Glutamatergic neuron (in vitro differentiated cells): ENCODE measurements around the gene MSL3. TPM values are rescaled to one million over a fixed set of nuclear protein-coding genes. Genes with fewer than 3 reads are reported as not detected.
A peak's percentile ranks its signal among the peaks of the same experiment; 100 is the strongest.

ENCODE experiments used
- DNase-seq: peaks from one replicate; pipeline ENCODE4 v3.0.0; 2022
- H3K27ac Mint-ChIP-seq: one replicate; pipeline ENCODE4 v1.8.0; 2020; ENCODE audit warnings: mild to moderate bottlenecking, mixed read lengths, inconsistent platforms; ENCODE audit not compliant: unreplicated experiment
- H3K27me3 Mint-ChIP-seq: one replicate; pipeline ENCODE4 v1.8.0; 2020; ENCODE audit warnings: mild to moderate bottlenecking, moderate library complexity, mixed read lengths, inconsistent platforms; ENCODE audit not compliant: unreplicated experiment
- H3K36me3 Mint-ChIP-seq: one replicate; pipeline ENCODE4 v1.8.0; 2020; ENCODE audit warnings: mild to moderate bottlenecking, mixed read lengths, inconsistent platforms; ENCODE audit not compliant: unreplicated experiment
- H3K4me1 Mint-ChIP-seq: one replicate; pipeline ENCODE4 v1.8.0; 2020; ENCODE audit warnings: mild to moderate bottlenecking, low read depth, mixed read lengths, inconsistent platforms; ENCODE audit not compliant: unreplicated experiment
- H3K4me3 Mint-ChIP-seq: one replicate; pipeline ENCODE4 v1.8.0; 2020; ENCODE audit warnings: mild to moderate bottlenecking, mixed read lengths, inconsistent platforms; ENCODE audit not compliant: unreplicated experiment
- H3K9me3 Mint-ChIP-seq: one replicate; pipeline ENCODE4 v1.8.0; 2020; ENCODE audit warnings: mild to moderate bottlenecking, moderate library complexity, mixed read lengths, inconsistent platforms; ENCODE audit not compliant: unreplicated experiment
- CTCF ChIP-seq: fragments of 200-600 bp; sonication (generic); IDR thresholded peaks from one replicate; pipeline ENCODE4 v1.5.0; 2021; ENCODE audit not compliant: partially characterized antibody, unreplicated experiment
- total RNA-seq: library from RNA; stranded (reverse); fragmentation: NEBNext Ultra II Directional; extraction: Animal tissue kit (Norgen Biotek cat#: 25700); gene quantifications from one replicate; pipeline ENCODE4 v1.2.1, GENCODE V29; 2021; ENCODE audit not compliant: unreplicated experiment

The MSL3 gene
- total RNA-seq, 1 donor from 2014 or later, result 25.5 TPM

GRCh38 chrX:11765449-11765848 lies 7.4 kb downstream of the MSL3 start:
- Mint-ChIP-seq H3K4me1 (no peaks in the 10 kb centered on the region), H3K4me3 (no peak overlapping the region), H3K36me3 (no peaks in the 10 kb centered on the region), H3K9me3 (no peaks in the 10 kb centered on the region), H3K27me3 (no peaks in the 10 kb centered on the region), H3K27ac (no peak overlapping the region)
- no peak for TF ChIP-seq CTCF
- no peak for DNase-seq

GRCh38 chrX:11766487-11766886 lies 8.4 kb downstream of the MSL3 start:
- no peak overlapping the region for H3K27ac Mint-ChIP-seq
- DNase-seq, result no peak
- no peak overlapping the region for H3K4me3 Mint-ChIP-seq
- TF ChIP-seq CTCF, result no peak
- H3K36me3 Mint-ChIP-seq, result no peaks in the 10 kb centered on the region
- no peaks in the 10 kb centered on the region for H3K4me1 Mint-ChIP-seq
- no peaks in the 10 kb centered on the region for H3K27me3 Mint-ChIP-seq
- H3K9me3 Mint-ChIP-seq, result no peaks in the 10 kb centered on the region

- no peak for TF ChIP-seq CTCF
- DNase-seq, result no peak
- Mint-ChIP-seq H3K4me3 (no peak overlapping the region), H3K36me3 (no peaks in the 10 kb centered on the region), H3K27me3 (no peaks in the 10 kb centered on the region), H3K9me3 (no peaks in the 10 kb centered on the region), H3K27ac (no peak overlapping the region), H3K4me1 (no peaks in the 10 kb centered on the region)
Measured at GRCh38 chrX:11768039-11768438, 10.0 kb downstream of the MSL3 start.

GRCh38 chrX:11770320-11770719 lies 12.3 kb downstream of the MSL3 start:
- H3K27ac Mint-ChIP-seq, result no peak overlapping the region
- no peaks in the 10 kb centered on the region for H3K27me3 Mint-ChIP-seq
- no peaks in the 10 kb centered on the region for H3K36me3 Mint-ChIP-seq
- TF ChIP-seq CTCF, result peak; percentile 77
- no peaks in the 10 kb centered on the region for H3K9me3 Mint-ChIP-seq
- H3K4me1 Mint-ChIP-seq, result no peaks in the 10 kb centered on the region
- DNase-seq, result peak; percentile 22
- H3K4me3 Mint-ChIP-seq, result no peak overlapping the region

- H3K27me3 Mint-ChIP-seq, result peaks cover 1% of the 10 kb centered on the region
- no peaks in the 10 kb centered on the region for H3K36me3 Mint-ChIP-seq
- no peak for DNase-seq
- no peak for TF ChIP-seq CTCF
- H3K4me3 Mint-ChIP-seq, result no peak overlapping the region
- no peaks in the 10 kb centered on the region for H3K4me1 Mint-ChIP-seq
- H3K27ac Mint-ChIP-seq, result no peak overlapping the region
- H3K9me3 Mint-ChIP-seq, result no peaks in the 10 kb centered on the region
Measured at GRCh38 chrX:11778230-11778629, 20.2 kb downstream of the MSL3 start.
